Ectodermal cell (in vitro differentiated cells): ENCODE data around the gene CFAP54.

Experiments used
- H3K27ac ChIP-seq: 2 replicates; pipeline ENCODE4 v1.7.0; 2013; ENCODE audit warnings: mild to moderate bottlenecking, low read depth, low read length; ENCODE audit not compliant: insufficient read depth, poor library complexity, severe bottlenecking
- H3K27me3 ChIP-seq: 2 replicates; pipeline ENCODE4 v1.7.0; 2013; ENCODE audit warnings: mild to moderate bottlenecking, low read length; ENCODE audit not compliant: insufficient read depth, control insufficient read depth, poor library complexity, severe bottlenecking
- H3K36me3 ChIP-seq: one replicate; pipeline ENCODE4 v1.7.0; 2013; ENCODE audit warnings: low read length; ENCODE audit not compliant: control insufficient read depth, insufficient read depth
- H3K4me1 ChIP-seq: one replicate; pipeline ENCODE4 v1.7.0; 2013; ENCODE audit warnings: low read length; ENCODE audit not compliant: control insufficient read depth, insufficient read depth
- H3K4me3 ChIP-seq: 2 replicates; pipeline ENCODE4 v1.7.0; 2013; ENCODE audit warnings: low read depth, low read length, control low read depth; ENCODE audit not compliant: insufficient read depth
- H3K9me3 ChIP-seq: 2 replicates; pipeline ENCODE4 v1.7.0; 2013; ENCODE audit warnings: mild to moderate bottlenecking, low read length, moderate library complexity; ENCODE audit not compliant: control insufficient read depth
- WGBS, 2 experiments: methylation state at CpG; one replicate each; pipeline ENCODE4 v1.1.7; 2013; ENCODE audit warnings: missing lambda C conversion rate in 2 of 2; 5-methylcytosine and 5-hydroxymethylcytosine counted together

The CFAP54 gene

GRCh38 chr12:96828169-96828789, 338.9 kb downstream of the CFAP54 start:
- H3K4me1 ChIP-seq = no peaks in the 10 kb centered on the region
- no peaks in the 10 kb centered on the region for H3K27me3 ChIP-seq
- no peak overlapping the region for H3K27ac ChIP-seq
- H3K4me3 ChIP-seq = no peak overlapping the region
- 96% methylated on average over 5 of the region's 5 CpGs for WGBS, 2 experiments
- no peaks in the 10 kb centered on the region for H3K9me3 ChIP-seq
- no peaks in the 10 kb centered on the region for H3K36me3 ChIP-seq

DNA sequence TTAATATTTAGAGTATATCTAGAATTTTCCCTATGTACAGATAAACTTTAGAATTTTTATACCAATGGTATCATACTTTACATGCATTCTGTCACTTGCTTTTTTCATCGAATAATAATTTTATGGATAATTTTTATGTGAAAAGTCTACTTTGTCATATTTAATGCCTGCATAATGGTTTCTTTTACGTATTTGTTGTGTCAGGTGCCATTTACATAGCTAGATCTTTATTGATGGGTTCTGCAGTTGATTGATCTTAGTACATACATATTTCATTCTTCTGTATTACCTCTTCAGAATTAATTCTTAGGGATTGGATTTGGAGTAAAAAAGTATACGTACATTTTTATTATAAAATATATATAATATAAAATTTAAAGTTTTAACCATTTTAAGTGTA, 340.0 kb downstream of the CFAP54 start:
- no peaks in the 10 kb centered on the region for H3K36me3 ChIP-seq
- no peaks in the 10 kb centered on the region for H3K27me3 ChIP-seq
- WGBS, 2 experiments = 100% methylated on average over 1 to 2 of the region's 3 CpGs
- H3K4me1 ChIP-seq = no peaks in the 10 kb centered on the region
- H3K4me3 ChIP-seq = no peak overlapping the region
- no peaks in the 10 kb centered on the region for H3K9me3 ChIP-seq
- H3K27ac ChIP-seq = no peak overlapping the region

- 100% methylated on average over 1 of the region's 1 CpG for WGBS, 2 experiments
These were observed 342.0 kb downstream of the CFAP54 start for GRCh38 chr12:96831346-96831745.

GRCh38 chr12:96846293-96846692, 356.9 kb downstream of the CFAP54 start:
- Histone ChIP-seq H3K27ac (no peak overlapping the region), H3K9me3 (no peaks in the 10 kb centered on the region), H3K27me3 (no peaks in the 10 kb centered on the region), H3K4me3 (no peak overlapping the region), H3K4me1 (peaks cover 17% of the 10 kb centered on the region), H3K36me3 (no peaks in the 10 kb centered on the region)
- WGBS, 2 experiments = 30 to 57% methylated on average over 2 of the region's 2 CpGs

More at GRCh38 chr12:96831346-96831745, 342.0 kb downstream of the CFAP54 start:
- Histone ChIP-seq H3K36me3 (no peaks in the 10 kb centered on the region), H3K27ac (no peak overlapping the region), H3K4me3 (no peak overlapping the region), H3K9me3 (no peaks in the 10 kb centered on the region), H3K4me1 (no peaks in the 10 kb centered on the region), H3K27me3 (no peaks in the 10 kb centered on the region)

- Histone ChIP-seq H3K27me3 (no peaks in the 10 kb centered on the region), H3K4me1 (peaks cover 7% of the 10 kb centered on the region), H3K9me3 (no peaks in the 10 kb centered on the region), H3K36me3 (no peaks in the 10 kb centered on the region), H3K4me3 (no peak overlapping the region), H3K27ac (no peak overlapping the region)
- 87 to 93% methylated on average over 2 to 3 of the region's 3 CpGs for WGBS, 2 experiments
These were observed 361.3 kb downstream of the CFAP54 start for GRCh38 chr12:96850676-96851075.

GRCh38 chr12:96858162-96858561, 368.8 kb downstream of the CFAP54 start:
- Histone ChIP-seq H3K36me3 (no peaks in the 10 kb centered on the region), H3K27me3 (no peaks in the 10 kb centered on the region), H3K4me1 (no peaks in the 10 kb centered on the region), H3K4me3 (no peak overlapping the region), H3K27ac (no peak overlapping the region), H3K9me3 (no peaks in the 10 kb centered on the region)
- 80 to 84% methylated on average over 1 of the region's 1 CpG for WGBS, 2 experiments

DNA sequence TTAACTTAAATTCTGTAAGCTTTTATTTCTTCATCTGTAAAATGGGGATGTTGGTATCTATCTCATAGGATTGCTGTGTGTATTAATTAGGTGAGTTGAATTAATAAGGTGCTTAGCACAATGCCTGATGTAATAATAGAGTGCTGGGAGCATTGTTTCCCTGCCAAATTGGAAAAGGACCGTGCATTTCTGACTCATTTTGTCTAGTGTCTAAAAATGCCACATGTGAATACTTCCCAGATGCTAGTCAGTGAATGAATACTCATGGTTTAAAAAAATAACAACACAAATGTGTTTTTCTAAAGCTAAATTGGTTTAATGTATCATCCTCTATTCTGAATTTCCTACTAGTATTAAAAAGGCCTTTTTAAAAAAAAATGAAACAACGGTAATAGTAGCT, 372.3 kb downstream of the CFAP54 start:
- no peaks in the 10 kb centered on the region for H3K9me3 ChIP-seq
- H3K4me1 ChIP-seq = no peaks in the 10 kb centered on the region
- H3K4me3 ChIP-seq = no peak overlapping the region
- 100% methylated on average over 1 of the region's 2 CpGs for WGBS, 2 experiments
- H3K27me3 ChIP-seq = no peaks in the 10 kb centered on the region
- H3K27ac ChIP-seq = no peak overlapping the region
- no peaks in the 10 kb centered on the region for H3K36me3 ChIP-seq

DNA sequence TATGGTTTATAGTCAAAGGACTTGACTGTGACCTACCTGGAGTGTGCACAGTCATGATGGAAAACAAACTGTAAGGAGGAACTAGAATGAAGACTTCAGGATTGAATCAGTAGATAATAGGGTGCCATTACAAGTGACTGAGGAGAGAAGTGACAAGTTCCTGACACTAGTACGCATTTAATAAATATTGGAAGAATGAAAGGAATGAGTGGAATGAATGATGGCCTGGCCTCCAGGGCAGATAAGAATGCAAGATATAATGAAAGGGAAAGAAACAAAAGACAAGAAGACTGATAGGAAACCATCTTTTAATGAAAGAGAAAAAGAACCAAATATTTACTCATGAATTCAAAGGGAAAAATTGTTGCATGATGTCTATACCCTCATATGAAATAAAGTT, 372.9 kb downstream of the CFAP54 start:
- Histone ChIP-seq H3K9me3 (no peaks in the 10 kb centered on the region), H3K4me1 (no peaks in the 10 kb centered on the region), H3K36me3 (no peaks in the 10 kb centered on the region), H3K27ac (no peak overlapping the region), H3K4me3 (no peak overlapping the region), H3K27me3 (no peaks in the 10 kb centered on the region)
- WGBS, 2 experiments = 74 to 81% methylated on average over 1 of the region's 1 CpG

- H3K36me3 ChIP-seq = no peaks in the 10 kb centered on the region
- 87 to 92% methylated on average over 4 of the region's 4 CpGs for WGBS, 2 experiments
- no peak overlapping the region for H3K4me3 ChIP-seq
- no peak overlapping the region for H3K27ac ChIP-seq
- H3K9me3 ChIP-seq = no peaks in the 10 kb centered on the region
- no peaks in the 10 kb centered on the region for H3K4me1 ChIP-seq
- no peaks in the 10 kb centered on the region for H3K27me3 ChIP-seq
These were observed 375.0 kb downstream of the CFAP54 start for GRCh38 chr12:96864335-96864734.

- Histone ChIP-seq H3K9me3 (no peaks in the 10 kb centered on the region), H3K4me3 (no peak overlapping the region), H3K27ac (no peak overlapping the region), H3K27me3 (no peaks in the 10 kb centered on the region), H3K36me3 (no peaks in the 10 kb centered on the region), H3K4me1 (no peaks in the 10 kb centered on the region)
- WGBS, 2 experiments = 82 to 85% methylated on average over 4 of the region's 4 CpGs
These were observed 377.6 kb downstream of the CFAP54 start for GRCh38 chr12:96866801-96867590.
